Measurements from ENCODE around the gene DNAH3. TPM values are rescaled to one million over a fixed set of nuclear protein-coding genes. Genes with fewer than 3 reads are reported as not detected.

Gene DNAH3
- total RNA-seq, 1 experiment from 2014 or later, result 4.4 TPM

DNA sequence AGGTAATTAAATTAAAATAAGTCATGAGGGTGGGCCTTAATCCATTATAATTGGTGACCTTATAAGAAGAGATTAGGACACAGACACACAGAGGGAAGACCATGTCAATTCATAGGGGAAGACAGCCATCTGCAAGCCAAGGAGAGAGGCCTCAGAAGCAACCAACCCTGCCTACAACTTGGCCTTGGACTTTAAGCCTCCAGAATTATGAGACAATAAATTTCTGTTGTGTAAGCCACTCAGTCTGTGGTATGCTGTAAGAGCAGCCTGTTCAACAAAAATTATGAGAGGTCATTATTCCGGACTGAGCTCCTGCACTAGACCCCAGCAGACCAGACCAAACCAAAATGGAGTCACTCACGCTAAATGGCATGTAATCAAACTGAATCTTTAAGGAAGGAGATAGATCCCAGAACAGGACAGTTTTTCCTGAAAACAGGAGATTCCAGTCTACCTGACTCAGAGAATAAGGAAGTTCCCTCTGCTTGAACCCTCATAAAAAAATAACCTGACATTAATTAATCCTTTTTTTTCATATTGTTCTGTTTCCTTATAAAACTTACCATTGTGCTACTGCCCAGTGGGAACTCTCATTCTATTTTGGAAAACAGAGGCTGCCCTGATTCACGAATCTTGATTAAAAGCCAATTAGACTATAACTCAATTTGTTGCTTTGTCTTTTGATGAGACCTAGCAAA is 74.3 kb downstream of the DNAH3 start:
- Mint-ChIP-seq H3K36me3 (ENCODE audit: insufficient read depth, unreplicated experiment) (no peaks in the 10 kb centered on the region), H3K4me1 (ENCODE audit: low read depth, unreplicated experiment) (no peaks in the 10 kb centered on the region), H3K27ac (ENCODE audit: unreplicated experiment) (no peak overlapping the region), H3K9me3 (ENCODE audit: unreplicated experiment) (no peaks in the 10 kb centered on the region), H3K27me3 (ENCODE audit: insufficient read depth, unreplicated experiment) (no peaks in the 10 kb centered on the region), H3K4me3 (ENCODE audit: unreplicated experiment) (no peak overlapping the region)
- no TSS peak for BruUV-seq (replicated peaks)
- no peaks in the 10 kb centered on the region for H3K9me3 ChIP-seq
- intact Hi-C loops (cut with micrococcal nuclease; ENCODE audit: unreplicated experiment), result no loop called here
- H3K4me3 ChIP-seq (ENCODE audit: low read depth, low read length), result no peak overlapping the region
- no peaks in the 10 kb centered on the region for H3K27me3 ChIP-seq (replicated peaks; ENCODE audit: control insufficient read depth, insufficient read depth, low read length)
- H3K36me3 ChIP-seq (ENCODE audit: control insufficient read depth, insufficient read depth, low read length), result no peaks in the 10 kb centered on the region
- DNase-seq, result no peak
- POLR2A ChIA-PET, result no interaction called here
- CTCF ChIA-PET, result no interaction called here
- TF ChIP-seq CTCF (IDR thresholded peaks at IDR 0.05; ENCODE audit: insufficient read depth in 1 of 2, low read depth in 1 of 2, low read length in 1 of 2, severe bottlenecking in 1 of 2, unreplicated experiment in 1 of 2), result no peak
- H3K4me1 ChIP-seq, result no peaks in the 10 kb centered on the region

GRCh38 chr16:21075252-21075651 is 75.4 kb downstream of the DNAH3 start:
- POLR2A ChIA-PET, result no interaction called here
- H3K36me3 Mint-ChIP-seq (ENCODE audit: insufficient read depth, unreplicated experiment), result no peaks in the 10 kb centered on the region
- BruUV-seq (replicated peaks), result no TSS peak
- TF ChIP-seq CTCF (IDR thresholded peaks at IDR 0.05; ENCODE audit: insufficient read depth in 1 of 2, low read depth in 1 of 2, low read length in 1 of 2, severe bottlenecking in 1 of 2, unreplicated experiment in 1 of 2), result no peak
- Histone ChIP-seq H3K27me3 (replicated peaks; ENCODE audit: control insufficient read depth, insufficient read depth, low read length) (no peaks in the 10 kb centered on the region), H3K4me1 (no peaks in the 10 kb centered on the region), H3K36me3 (ENCODE audit: control insufficient read depth, insufficient read depth, low read length) (no peaks in the 10 kb centered on the region), H3K4me3 (ENCODE audit: low read depth, low read length) (no peak overlapping the region), H3K9me3 (no peaks in the 10 kb centered on the region)
- H3K27me3 Mint-ChIP-seq (ENCODE audit: insufficient read depth, unreplicated experiment), result no peaks in the 10 kb centered on the region
- intact Hi-C loops (cut with micrococcal nuclease; ENCODE audit: unreplicated experiment), result no loop called here
- H3K27ac Mint-ChIP-seq (ENCODE audit: unreplicated experiment), result no peak overlapping the region
- H3K4me3 Mint-ChIP-seq (ENCODE audit: unreplicated experiment), result no peak overlapping the region
- CTCF ChIA-PET, result no interaction called here
- no peaks in the 10 kb centered on the region for H3K4me1 Mint-ChIP-seq (ENCODE audit: low read depth, unreplicated experiment)
- no peak for DNase-seq
- no peaks in the 10 kb centered on the region for H3K9me3 Mint-ChIP-seq (ENCODE audit: unreplicated experiment)

GRCh38 chr16:21072976-21073375 is 77.7 kb downstream of the DNAH3 start:
- BruUV-seq (replicated peaks), result no TSS peak
- Mint-ChIP-seq H3K4me3 (ENCODE audit: unreplicated experiment) (no peak overlapping the region), H3K27ac (ENCODE audit: unreplicated experiment) (no peak overlapping the region), H3K4me1 (ENCODE audit: low read depth, unreplicated experiment) (no peaks in the 10 kb centered on the region), H3K9me3 (ENCODE audit: unreplicated experiment) (no peaks in the 10 kb centered on the region), H3K36me3 (ENCODE audit: insufficient read depth, unreplicated experiment) (no peaks in the 10 kb centered on the region), H3K27me3 (ENCODE audit: insufficient read depth, unreplicated experiment) (no peaks in the 10 kb centered on the region)
- Histone ChIP-seq H3K36me3 (ENCODE audit: control insufficient read depth, insufficient read depth, low read length) (no peaks in the 10 kb centered on the region), H3K4me3 (ENCODE audit: low read depth, low read length) (no peak overlapping the region), H3K27me3 (replicated peaks; ENCODE audit: control insufficient read depth, insufficient read depth, low read length) (no peaks in the 10 kb centered on the region), H3K9me3 (no peaks in the 10 kb centered on the region), H3K4me1 (no peaks in the 10 kb centered on the region)
- ChIA-PET CTCF (interaction anchor here (1.2 kb wide), 1 partner anchor 222 kb away, joined by 3 read pairs; no protein-coding TSS in a partner anchor), POLR2A (no interaction called here)
- no peak for TF ChIP-seq CTCF (IDR thresholded peaks at IDR 0.05; ENCODE audit: insufficient read depth in 1 of 2, low read depth in 1 of 2, low read length in 1 of 2, severe bottlenecking in 1 of 2, unreplicated experiment in 1 of 2)
- intact Hi-C loops (cut with micrococcal nuclease; ENCODE audit: unreplicated experiment), result no loop called here
- DNase-seq, result no peak

All from Caco-2 (cell line).